Measurements from ENCODE around the gene ZFAND2B.

The ZFAND2B gene

DNA sequence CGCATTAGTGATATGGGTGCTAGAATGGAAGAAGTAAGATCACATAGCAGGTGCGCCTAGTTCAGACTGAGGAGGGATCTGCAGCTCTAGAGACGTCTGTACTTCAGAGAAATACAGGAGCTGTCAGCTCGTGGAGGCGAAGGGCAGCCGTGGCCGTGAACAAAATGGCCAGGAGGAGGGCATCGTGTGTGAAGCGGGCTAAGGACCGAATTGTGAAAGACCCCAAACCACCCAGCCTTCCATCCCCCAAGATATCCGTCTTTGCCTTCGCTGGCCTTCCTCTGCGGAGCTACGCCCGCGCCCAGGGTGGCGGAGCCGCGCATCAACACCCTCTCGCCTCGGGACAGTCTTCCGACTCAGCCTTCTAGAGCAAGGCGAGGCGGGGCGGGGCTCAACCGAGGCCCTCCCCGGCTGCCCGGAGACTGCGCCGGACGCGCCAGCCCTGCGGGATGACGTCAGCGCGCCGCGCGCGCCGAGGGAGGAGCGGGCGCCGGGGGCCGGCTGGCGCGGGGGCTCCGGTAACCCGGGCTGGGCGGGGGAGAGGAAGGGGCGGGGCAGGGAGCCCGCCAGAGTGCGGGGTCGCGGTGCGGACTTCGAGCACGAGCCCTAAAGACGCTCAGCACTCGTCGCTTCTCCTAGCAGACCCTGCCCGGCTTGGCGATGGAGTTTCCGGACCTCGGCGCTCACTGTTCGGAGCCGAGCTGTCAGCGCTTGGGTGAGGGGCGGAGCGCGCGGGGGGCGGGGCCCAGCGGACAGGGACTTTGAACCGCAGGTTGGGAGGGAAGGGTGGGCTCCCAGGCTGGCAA lies at the start of gene ZFAND2B:
TSS of gene ZFAND2B (plus strand) at position 455 of the 806 bp plus-strand sequence. CDS start at position 661, 206 bp downstream.
- in situ Hi-C loops (cut with MboI; ENCODE audit: low sequenced_read_pairs): no loop called here

GRCh38 chr2:219157396-219157795 lies 49.2 kb upstream of the ZFAND2B start:
- in situ Hi-C loops (cut with MboI; ENCODE audit: low sequenced_read_pairs): no loop called here

DNA sequence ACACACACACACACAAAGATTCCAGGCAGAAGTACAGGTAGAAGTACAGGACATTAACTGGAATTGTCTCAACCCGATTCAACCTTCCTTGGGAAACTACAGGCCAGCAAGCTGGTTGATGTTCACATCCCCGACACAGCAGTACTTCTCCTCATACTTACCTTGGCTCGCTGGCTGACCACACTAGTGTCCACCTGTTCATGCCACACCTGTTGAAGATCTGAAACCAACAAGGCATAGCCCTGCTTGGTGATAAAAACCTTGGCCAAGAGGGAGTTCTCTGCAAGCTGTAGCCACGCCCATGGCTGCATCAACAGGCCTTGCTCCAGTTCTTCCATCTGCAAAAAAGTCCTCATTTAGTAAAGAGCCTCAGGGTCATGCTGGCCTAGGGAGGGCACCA lies 48.6 kb upstream of the ZFAND2B start:
- in situ Hi-C loops (cut with MboI; ENCODE audit: low sequenced_read_pairs): no loop called here

- in situ Hi-C loops (cut with MboI; ENCODE audit: low sequenced_read_pairs): no loop called here
These were observed 48.0 kb upstream of the ZFAND2B start for GRCh38 chr2:219158586-219158985.

- in situ Hi-C loops (cut with MboI; ENCODE audit: low sequenced_read_pairs): no loop called here
These were observed 46.8 kb upstream of the ZFAND2B start for GRCh38 chr2:219159771-219160185.

DNA sequence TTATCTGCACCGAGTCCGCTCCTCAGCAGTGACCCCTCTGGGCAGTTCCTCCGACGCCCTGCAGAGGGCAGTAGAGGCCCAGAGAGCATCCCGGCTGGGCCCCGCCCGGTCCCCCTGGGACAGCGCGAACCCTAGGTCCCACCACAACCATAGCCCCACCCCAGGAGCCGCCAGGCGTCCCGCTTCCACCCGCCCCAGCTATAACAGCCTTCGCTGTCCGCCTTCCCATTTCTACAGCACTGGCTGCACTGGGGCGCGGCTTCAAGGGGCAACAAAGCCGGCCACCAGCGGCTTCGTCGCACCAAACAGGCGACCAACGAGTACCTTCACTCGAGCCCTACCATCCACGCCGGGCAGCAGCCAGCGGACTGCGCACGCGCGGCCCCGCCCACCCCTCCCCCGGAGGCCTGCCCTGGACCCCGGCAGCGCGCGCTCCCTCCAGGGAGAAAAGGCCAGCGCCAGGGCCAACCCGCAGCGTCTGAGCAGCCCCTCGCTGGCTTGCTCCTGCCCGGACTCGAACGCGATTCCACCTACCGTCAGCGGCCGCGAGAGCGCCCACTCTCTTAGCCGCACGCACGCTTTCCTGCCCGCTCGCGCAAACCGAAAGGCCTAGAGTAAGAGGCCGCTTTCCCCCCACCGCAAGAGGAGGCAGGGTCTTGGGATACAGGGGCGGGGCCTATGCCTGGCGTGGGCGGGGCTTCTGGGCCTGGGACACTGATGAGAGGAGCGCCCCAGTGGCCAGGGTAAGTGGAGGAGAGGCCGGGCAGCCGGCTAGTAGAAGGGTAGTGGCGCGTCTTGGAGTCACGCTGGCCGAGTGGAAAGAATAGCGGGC lies 46.2 kb upstream of the ZFAND2B start, which contains the start of gene NHEJ1:
TSS of gene NHEJ1 (minus strand) at position 630 of the 832 bp plus-strand sequence. CDS start 2,453 bp downstream, outside the sequence.
- in situ Hi-C loops (cut with MboI; ENCODE audit: low sequenced_read_pairs): no loop called here

GRCh38 chr2:219161097-219161496 lies 45.5 kb upstream of the ZFAND2B start:
- in situ Hi-C loops (cut with MboI; ENCODE audit: low sequenced_read_pairs): no loop called here

- in situ Hi-C loops (cut with MboI; ENCODE audit: low sequenced_read_pairs): no loop called here
These were observed 43.4 kb upstream of the ZFAND2B start for GRCh38 chr2:219163156-219163555.

DNA sequence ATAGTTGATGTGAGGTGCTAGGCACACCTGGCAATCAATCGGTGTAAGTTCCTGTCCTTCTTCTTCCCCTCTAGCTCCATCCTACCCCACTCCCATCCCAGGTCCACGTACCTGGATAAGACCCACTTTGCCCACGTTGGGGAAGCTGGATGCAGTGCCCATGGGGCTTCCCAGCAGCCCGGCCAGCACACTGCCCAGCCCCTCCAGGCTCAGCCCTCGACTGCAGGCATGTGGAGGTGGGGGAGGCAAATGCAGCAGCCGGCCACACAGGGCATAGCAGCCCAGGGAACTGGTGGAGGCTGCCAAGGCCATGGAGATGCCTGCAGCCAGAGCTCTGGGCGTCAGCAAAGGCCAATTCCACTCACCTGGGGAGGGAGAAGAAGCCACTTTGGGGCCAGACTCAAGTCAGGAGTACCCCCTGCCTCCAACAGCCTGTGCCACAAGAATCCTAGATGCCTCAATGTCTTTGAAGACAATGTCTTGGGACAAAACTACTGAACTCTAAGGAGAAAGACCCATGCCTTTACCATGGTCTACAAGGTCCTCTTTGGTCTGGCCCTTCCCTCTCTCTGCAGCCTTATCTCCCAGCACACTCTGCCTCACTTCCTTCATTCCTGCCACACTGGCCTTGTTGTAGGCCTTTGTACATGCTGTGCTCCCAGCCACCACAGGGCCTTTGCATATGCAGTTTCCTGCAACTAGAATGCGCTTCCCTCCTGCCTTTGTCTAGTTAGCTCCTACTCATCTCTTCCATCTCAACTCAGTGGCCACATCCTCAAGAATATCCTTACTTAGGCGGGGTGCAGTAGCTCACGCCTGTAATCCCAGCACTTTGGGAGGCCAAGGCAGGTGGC lies 41.3 kb upstream of the ZFAND2B start:
- in situ Hi-C loops (cut with MboI; ENCODE audit: low sequenced_read_pairs): no loop called here

GRCh38 chr2:219167997-219168396 lies 38.6 kb upstream of the ZFAND2B start:
- in situ Hi-C loops (cut with MboI; ENCODE audit: low sequenced_read_pairs): no loop called here

GRCh38 chr2:219168526-219168925 lies 38.1 kb upstream of the ZFAND2B start:
- in situ Hi-C loops (cut with MboI; ENCODE audit: low sequenced_read_pairs): no loop called here

DNA sequence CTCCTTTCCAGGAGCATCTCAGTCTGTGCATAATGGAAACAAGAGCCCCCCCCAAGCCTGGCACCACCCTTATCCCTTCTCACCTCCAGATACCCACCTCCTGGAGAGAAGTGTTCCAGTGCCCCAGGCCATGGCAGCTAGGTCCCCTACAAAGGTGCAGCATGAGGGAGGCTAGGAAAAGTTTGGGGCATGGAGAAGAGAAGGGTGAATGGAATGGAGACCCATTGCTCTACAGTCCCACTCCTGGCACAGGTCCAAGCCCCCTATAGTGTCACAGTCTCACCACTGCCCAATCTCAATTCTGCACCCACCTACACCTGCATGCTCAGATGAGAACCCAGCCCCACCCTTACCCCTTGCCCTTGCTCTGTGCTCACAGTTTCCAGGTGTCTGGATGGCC lies 37.6 kb upstream of the ZFAND2B start:
- in situ Hi-C loops (cut with MboI; ENCODE audit: low sequenced_read_pairs): no loop called here

DNA sequence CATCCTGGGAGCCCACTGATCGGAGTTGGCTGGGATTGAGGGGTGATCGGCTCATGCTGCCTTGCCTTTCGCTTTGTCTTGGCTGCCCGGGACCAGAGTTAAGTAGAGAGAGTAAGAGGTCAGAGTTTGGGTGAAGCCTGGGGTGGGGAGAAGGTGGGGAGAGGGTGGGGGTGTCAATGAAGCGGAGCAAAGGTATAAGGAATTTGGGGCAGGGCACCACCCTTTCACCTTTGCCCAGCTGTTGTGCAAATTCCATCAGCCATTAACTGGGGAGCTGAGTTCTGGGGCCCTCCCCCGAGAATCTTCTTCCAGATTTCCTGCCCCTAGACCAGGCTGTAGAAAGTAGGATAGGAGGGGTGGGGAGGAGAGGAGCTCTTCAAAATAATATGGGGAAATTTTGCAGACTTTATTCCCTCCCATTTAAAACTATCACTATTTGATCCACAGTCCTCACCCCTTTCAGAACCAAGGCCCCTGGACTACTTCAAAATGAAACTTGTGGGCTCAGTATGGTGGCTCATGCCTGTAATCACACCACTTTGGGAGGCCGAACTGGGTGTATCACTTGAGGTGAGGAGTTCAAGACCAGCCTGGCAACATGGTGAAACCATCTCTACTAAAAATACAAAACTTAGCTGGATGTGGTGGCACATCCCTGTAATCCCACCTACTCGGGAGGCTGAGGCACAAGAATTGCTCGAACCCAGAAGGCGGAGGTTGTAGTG lies 36.5 kb upstream of the ZFAND2B start, which contains the start of gene SLC23A3:
TSS of gene SLC23A3 (minus strand) at position 100 of the 725 bp plus-strand sequence. CDS start at position 55, 45 bp downstream.
- in situ Hi-C loops (cut with MboI; ENCODE audit: low sequenced_read_pairs): no loop called here

DNA sequence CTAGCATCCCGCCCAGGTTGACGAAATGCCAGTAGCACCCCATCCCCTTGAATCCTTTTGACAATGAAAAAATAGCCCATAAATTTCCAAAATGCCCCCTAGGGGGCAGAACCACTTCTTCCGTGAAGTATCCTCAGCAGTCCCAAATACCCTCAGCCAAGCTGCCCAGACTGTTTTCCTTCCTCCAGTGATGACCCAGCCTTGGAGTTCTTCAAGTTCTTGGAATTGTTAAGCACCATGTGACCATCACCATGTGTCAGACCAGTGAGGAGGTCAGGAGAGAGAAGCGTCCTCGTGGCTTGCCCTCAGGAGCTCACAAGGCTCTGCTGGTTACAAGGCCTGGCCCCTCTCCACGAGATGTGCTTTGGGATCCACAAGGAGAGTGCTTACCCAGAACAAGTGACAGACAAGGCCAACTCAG lies 35.3 kb upstream of the ZFAND2B start:
- in situ Hi-C loops (cut with MboI; ENCODE audit: low sequenced_read_pairs): no loop called here

DNA sequence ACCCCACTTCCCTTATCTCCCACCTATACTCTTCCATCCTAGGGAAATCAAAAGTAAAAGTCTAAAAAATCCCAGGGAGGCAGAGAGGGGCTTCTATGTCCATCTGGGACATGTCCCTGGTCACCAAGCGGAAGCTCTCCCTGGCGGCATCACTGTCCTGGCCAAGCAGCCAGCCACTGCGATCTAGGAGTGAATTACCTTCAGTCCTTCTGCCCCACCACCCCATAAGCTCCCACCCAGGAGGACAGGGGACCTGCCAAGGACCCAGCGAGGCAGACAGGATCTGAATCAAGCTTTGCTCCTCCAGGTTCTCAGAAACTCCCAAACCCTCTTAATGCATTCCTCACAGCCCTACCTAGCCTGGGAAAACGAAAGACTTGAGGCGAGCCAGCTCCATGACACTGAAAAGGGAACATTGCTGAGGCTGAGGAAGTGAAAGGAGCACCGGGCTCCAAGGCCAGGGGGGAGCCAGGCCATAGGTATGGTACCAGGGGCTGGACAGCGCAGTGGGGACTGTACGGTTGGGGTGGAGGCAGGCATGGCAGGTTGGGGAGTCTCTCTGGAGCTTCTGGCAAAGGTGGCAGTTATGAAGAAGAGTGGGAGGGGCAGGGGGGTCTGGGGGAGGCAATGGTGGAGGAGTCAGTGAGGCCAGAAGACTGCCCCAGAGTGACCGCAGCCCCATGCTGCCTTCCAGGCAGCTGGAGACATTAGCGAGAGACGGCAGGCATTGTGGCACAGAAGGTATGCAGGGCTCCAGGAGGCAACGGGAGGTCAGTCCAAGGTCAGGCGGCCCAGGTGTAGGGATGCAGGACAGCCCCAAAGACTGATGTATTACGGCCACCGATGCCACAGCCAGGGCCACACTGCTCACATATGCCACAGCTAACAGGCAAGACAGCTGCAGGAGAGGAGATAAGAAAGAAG lies 34.1 kb upstream of the ZFAND2B start:
- in situ Hi-C loops (cut with MboI; ENCODE audit: low sequenced_read_pairs): no loop called here

- in situ Hi-C loops (cut with MboI; ENCODE audit: low sequenced_read_pairs): no loop called here
These were observed 33.4 kb upstream of the ZFAND2B start for GRCh38 chr2:219173176-219173575.

DNA sequence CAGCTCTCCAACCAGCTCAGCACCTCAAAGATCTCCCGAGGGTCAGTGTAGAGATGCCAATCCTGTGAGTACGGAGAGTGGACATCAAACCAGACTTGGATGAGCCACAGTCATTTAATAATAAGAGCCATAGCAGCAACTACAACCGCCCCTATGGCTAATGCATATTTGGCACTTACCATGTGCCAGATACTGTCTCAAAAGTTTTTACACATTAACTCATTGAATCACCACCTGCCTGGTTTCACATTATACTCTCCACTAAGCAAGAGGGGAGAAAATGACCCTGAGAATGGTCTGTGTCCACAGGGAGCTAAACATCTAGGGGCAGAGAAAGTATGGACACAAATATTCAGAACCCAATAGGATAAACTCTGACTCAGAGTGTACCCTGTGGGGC lies 32.4 kb upstream of the ZFAND2B start:
- in situ Hi-C loops (cut with MboI; ENCODE audit: low sequenced_read_pairs): no loop called here

GRCh38 chr2:219174801-219175200 lies 31.8 kb upstream of the ZFAND2B start:
- in situ Hi-C loops (cut with MboI; ENCODE audit: low sequenced_read_pairs): no loop called here

DNA sequence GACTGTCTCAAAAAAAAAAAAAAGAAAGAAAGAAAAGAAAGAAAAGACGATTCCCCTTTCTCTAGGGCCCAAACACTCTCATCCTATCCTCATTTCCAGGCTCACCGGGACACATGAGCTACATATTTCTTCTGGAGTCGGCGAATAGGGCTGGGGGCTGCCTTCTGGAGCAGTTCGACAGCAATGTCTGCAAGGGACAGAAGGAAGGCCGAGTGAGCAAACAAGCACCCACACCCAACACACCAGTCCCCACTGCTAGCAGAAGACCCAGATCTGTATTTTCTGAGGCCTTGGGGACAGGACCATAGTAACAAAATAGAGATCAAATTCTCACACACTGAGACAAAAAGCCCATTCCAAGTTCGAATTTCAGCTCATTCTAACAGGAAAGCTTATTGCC lies 31.1 kb upstream of the ZFAND2B start:
- in situ Hi-C loops (cut with MboI; ENCODE audit: low sequenced_read_pairs): no loop called here
